ENCODE data around the gene CKMT2.

CKMT2 gene

DNA sequence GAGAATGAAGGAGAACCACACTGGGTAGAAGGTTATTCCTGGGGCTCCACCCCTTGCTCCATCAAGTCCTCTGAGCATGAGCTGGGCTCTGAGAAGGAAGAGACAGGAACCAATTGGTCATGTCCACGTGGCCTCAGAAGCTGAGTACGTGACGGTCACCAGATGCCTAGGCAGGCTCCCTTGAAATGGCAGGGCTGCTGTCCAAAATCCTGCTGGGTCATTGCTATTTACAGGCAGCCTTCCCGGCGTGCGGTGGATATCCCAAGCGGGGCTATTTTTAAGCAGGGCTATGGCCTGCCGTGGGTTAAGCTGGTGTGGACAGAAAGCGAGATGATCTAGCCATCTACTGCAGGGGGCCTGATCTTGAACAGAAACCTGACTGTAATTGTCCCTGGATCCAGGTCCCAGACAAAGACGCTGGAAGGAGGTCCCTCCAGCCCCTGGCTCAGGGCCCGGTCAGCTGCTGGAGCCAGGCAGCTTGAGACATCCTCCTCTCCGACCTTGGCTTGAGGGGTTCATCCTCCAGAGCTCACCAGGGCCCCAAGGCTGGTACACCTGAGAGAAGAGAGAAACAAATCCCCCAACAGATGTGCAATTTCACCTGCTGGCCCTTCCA, 550 bp upstream of the CKMT2 start:
- no peak overlapping the region for H3K27ac ChIP-seq (ENCODE audit: low read depth in 2 of 2, low read length in 2 of 2)
- H3K4me3 ChIP-seq (ENCODE audit: low read length in 2 of 2) = peak overlapping the region; percentile 46 to 64
- no peak overlapping the region for H3K9ac ChIP-seq (ENCODE audit: low read depth in 1 of 2, low read length in 2 of 2)
- H3K4me1 ChIP-seq (ENCODE audit: control insufficient read depth in 2 of 2, insufficient read depth in 2 of 2, low read length in 2 of 2) = no peaks in the 10 kb centered on the region
- no peaks in the 10 kb centered on the region for H3K27me3 ChIP-seq (ENCODE audit: control insufficient read depth in 2 of 2, insufficient read depth in 2 of 2, low read length in 2 of 2)
- H3K36me3 ChIP-seq (ENCODE audit: control insufficient read depth in 2 of 2, insufficient read depth in 2 of 2, low read length in 2 of 2) = no peaks in the 10 kb centered on the region
- no peaks in the 10 kb centered on the region for H3K9me3 ChIP-seq (ENCODE audit: control insufficient read depth in 2 of 2, low read length in 2 of 2)

DNA sequence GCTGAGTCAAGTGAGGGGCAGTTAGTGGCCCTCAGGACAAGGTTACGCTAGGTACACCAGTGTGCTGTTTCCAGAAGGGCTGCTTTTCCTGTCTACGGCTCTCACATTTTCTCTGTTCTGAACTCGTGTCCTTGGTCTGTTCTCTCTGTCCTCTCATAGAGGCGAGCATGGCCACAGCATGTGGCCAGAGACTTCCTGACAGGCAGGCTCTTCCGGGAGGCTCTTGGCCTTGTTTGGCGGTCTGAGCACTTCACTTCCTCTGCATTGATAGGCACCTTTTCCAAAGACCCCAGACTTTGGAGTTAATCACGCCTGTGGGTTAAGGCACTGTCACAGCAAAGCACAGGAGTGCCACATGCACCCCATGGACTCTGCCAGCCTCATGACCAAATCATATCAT, 1.2 kb downstream of the CKMT2 start:
- Histone ChIP-seq H3K27ac (ENCODE audit: low read depth in 2 of 2, low read length in 2 of 2) (no peak overlapping the region), H3K4me3 (ENCODE audit: low read length in 2 of 2) (no peak overlapping the region)

DNA sequence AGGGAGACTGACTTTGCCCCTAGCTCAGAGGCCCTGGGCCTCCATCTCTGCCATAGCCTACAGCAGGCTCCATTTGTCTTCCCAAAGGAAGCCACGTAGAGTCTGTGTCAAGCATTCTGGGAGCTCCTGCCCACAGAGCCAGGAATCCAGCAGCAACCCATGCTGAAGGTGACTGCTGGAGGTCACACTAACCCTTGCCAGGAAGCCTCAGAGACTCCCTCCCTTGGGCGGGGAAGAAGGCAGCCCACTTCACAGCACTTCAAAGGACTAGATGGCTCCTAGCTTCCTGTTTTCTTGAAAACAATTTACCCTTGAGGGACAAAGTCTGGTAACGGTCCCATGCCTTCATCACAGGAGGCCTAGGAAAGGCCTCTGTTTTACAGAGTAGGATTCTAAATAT, 1.7 kb downstream of the CKMT2 start:
- Histone ChIP-seq H3K27me3 (ENCODE audit: control insufficient read depth in 2 of 2, insufficient read depth in 2 of 2, low read length in 2 of 2) (no peaks in the 10 kb centered on the region), H3K4me1 (ENCODE audit: control insufficient read depth in 2 of 2, insufficient read depth in 2 of 2, low read length in 2 of 2) (no peaks in the 10 kb centered on the region), H3K27ac (ENCODE audit: low read depth in 2 of 2, low read length in 2 of 2) (no peak overlapping the region), H3K9ac (ENCODE audit: low read depth in 1 of 2, low read length in 2 of 2) (no peak overlapping the region), H3K9me3 (ENCODE audit: control insufficient read depth in 2 of 2, low read length in 2 of 2) (no peaks in the 10 kb centered on the region), H3K36me3 (ENCODE audit: control insufficient read depth in 2 of 2, insufficient read depth in 2 of 2, low read length in 2 of 2) (no peaks in the 10 kb centered on the region), H3K4me3 (ENCODE audit: low read length in 2 of 2) (no peak overlapping the region)

More for the DNA sequence above, 1.2 kb downstream of the CKMT2 start:
- no peaks in the 10 kb centered on the region for H3K27me3 ChIP-seq (ENCODE audit: control insufficient read depth in 2 of 2, insufficient read depth in 2 of 2, low read length in 2 of 2)
- no peaks in the 10 kb centered on the region for H3K36me3 ChIP-seq (ENCODE audit: control insufficient read depth in 2 of 2, insufficient read depth in 2 of 2, low read length in 2 of 2)
- H3K9me3 ChIP-seq (ENCODE audit: control insufficient read depth in 2 of 2, low read length in 2 of 2) = no peaks in the 10 kb centered on the region
- no peak overlapping the region for H3K9ac ChIP-seq (ENCODE audit: low read depth in 1 of 2, low read length in 2 of 2)
- H3K4me1 ChIP-seq (ENCODE audit: control insufficient read depth in 2 of 2, insufficient read depth in 2 of 2, low read length in 2 of 2) = no peaks in the 10 kb centered on the region

DNA sequence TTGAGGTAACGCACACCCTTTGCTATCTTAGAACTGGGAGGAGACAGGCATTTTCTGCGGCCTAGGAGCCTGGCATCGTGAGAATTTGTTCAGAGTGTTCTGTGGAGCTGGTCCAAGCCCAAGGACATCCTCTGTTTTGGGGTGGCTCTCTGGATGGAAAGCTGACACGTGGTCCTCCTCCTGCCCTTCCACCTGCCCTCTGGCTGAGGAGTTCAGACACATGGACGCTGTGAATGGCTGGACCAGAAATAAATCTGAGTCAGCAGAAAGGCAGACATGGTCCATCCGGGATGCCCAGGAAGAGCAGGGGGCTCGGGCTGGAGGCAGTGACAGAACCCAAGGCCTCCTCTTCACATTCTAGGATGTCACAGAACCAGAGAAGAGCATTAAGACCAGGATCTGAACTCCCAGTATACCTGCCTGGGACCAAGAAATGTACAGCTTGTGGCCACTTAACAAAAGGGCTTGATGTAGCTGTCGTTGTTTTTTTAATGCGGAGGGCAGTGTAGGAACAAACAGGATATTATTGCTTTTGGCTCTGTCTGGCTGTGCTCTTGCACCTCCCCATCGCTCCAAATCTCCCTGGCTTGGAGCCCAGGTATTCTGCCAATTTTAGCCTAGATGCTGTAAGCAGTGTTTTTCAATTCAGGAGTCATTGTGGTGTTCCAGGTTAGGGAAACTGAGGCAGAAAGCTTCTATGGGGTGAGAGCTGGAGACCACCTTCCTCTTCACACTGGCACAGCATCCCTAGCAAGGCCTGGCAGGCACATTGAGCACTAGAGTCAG, 2.4 kb downstream of the CKMT2 start:
- Histone ChIP-seq H3K9me3 (ENCODE audit: control insufficient read depth in 2 of 2, low read length in 2 of 2) (no peaks in the 10 kb centered on the region), H3K4me3 (ENCODE audit: low read length in 2 of 2) (no peak overlapping the region), H3K4me1 (ENCODE audit: control insufficient read depth in 2 of 2, insufficient read depth in 2 of 2, low read length in 2 of 2) (no peaks in the 10 kb centered on the region)

DNA sequence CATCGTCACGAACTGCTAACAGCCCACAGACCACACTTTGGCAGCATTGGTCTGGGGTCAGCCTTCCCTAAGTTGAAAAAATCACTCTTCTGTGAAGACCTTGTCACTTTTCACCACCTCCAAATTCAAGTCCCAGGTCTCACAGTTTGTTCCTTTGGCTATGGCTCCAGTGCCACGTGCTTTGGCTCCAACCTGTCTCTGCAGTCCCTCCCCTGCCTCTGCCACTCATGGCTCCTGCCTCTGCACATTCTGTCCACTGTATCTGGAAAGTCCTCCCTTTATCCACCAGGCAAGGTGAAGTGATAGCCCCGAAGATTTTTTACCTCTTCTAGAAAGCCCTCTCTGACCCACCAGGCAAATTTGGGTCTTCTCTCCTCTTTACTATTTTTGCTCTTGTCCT, 5.3 kb downstream of the CKMT2 start:
- Histone ChIP-seq H3K9me3 (ENCODE audit: control insufficient read depth in 2 of 2, low read length in 2 of 2) (no peaks in the 10 kb centered on the region), H3K9ac (ENCODE audit: low read depth in 1 of 2, low read length in 2 of 2) (no peak overlapping the region), H3K27ac (ENCODE audit: low read depth in 2 of 2, low read length in 2 of 2) (no peak overlapping the region), H3K27me3 (ENCODE audit: control insufficient read depth in 2 of 2, insufficient read depth in 2 of 2, low read length in 2 of 2) (no peaks in the 10 kb centered on the region), H3K4me3 (ENCODE audit: low read length in 2 of 2) (no peak overlapping the region), H3K4me1 (ENCODE audit: control insufficient read depth in 2 of 2, insufficient read depth in 2 of 2, low read length in 2 of 2) (no peaks in the 10 kb centered on the region), H3K36me3 (ENCODE audit: control insufficient read depth in 2 of 2, insufficient read depth in 2 of 2, low read length in 2 of 2) (no peaks in the 10 kb centered on the region)

More for the DNA sequence above, 2.4 kb downstream of the CKMT2 start:
- Histone ChIP-seq H3K27me3 (ENCODE audit: control insufficient read depth in 2 of 2, insufficient read depth in 2 of 2, low read length in 2 of 2) (no peaks in the 10 kb centered on the region), H3K9ac (ENCODE audit: low read depth in 1 of 2, low read length in 2 of 2) (no peak overlapping the region), H3K27ac (ENCODE audit: low read depth in 2 of 2, low read length in 2 of 2) (no peak overlapping the region), H3K36me3 (ENCODE audit: control insufficient read depth in 2 of 2, insufficient read depth in 2 of 2, low read length in 2 of 2) (no peaks in the 10 kb centered on the region)

DNA sequence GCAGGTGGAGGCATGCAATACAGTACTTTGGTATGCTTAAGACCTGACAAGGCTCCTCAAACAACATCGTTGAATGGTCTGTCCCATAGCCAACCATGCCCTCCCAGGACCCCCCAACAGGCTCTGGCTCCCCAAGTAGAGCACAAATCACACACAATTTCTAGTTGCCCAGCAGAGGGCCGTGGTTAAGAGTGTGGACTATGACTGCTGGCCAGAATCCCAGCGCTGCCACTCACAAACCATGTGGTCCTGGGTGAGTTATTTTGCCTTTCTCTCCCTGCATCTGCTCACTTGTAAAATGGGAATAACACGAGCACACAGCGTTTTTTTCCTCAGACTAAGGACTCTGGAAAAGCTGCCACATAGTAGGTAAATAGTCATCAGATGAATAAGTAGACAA, 6.5 kb downstream of the CKMT2 start:
- H3K4me3 ChIP-seq (ENCODE audit: low read length in 2 of 2) = no peak overlapping the region
- no peaks in the 10 kb centered on the region for H3K4me1 ChIP-seq (ENCODE audit: control insufficient read depth in 2 of 2, insufficient read depth in 2 of 2, low read length in 2 of 2)
- no peaks in the 10 kb centered on the region for H3K27me3 ChIP-seq (ENCODE audit: control insufficient read depth in 2 of 2, insufficient read depth in 2 of 2, low read length in 2 of 2)
- no peaks in the 10 kb centered on the region for H3K36me3 ChIP-seq (ENCODE audit: control insufficient read depth in 2 of 2, insufficient read depth in 2 of 2, low read length in 2 of 2)
- H3K9ac ChIP-seq (ENCODE audit: low read depth in 1 of 2, low read length in 2 of 2) = no peak overlapping the region
- no peak overlapping the region for H3K27ac ChIP-seq (ENCODE audit: low read depth in 2 of 2, low read length in 2 of 2)
- H3K9me3 ChIP-seq (ENCODE audit: control insufficient read depth in 2 of 2, low read length in 2 of 2) = no peaks in the 10 kb centered on the region

DNA sequence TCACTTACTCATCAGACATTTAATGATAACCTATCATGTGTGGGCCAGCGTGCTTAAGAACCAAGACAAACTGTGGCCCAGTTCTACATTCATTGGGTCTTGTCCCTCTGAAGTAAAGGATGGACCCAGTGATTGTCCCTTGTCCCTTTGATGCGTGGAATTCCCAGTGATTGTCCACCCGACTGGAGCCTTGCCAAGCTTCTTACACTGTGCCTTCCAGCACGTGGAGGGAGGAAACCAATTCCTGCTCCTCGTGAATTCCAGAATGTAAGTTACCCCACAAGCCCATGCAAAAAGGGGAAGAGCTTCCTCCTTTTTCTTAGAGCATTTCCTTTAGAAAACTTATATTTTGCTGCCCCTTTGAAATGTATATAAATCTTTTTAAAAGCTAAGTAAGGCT, 7.9 kb downstream of the CKMT2 start:
- no peaks in the 10 kb centered on the region for H3K9me3 ChIP-seq (ENCODE audit: control insufficient read depth in 2 of 2, low read length in 2 of 2)
- H3K4me3 ChIP-seq (ENCODE audit: low read length in 2 of 2) = no peak overlapping the region
- no peaks in the 10 kb centered on the region for H3K27me3 ChIP-seq (ENCODE audit: control insufficient read depth in 2 of 2, insufficient read depth in 2 of 2, low read length in 2 of 2)
- no peaks in the 10 kb centered on the region for H3K4me1 ChIP-seq (ENCODE audit: control insufficient read depth in 2 of 2, insufficient read depth in 2 of 2, low read length in 2 of 2)
- no peak overlapping the region for H3K9ac ChIP-seq (ENCODE audit: low read depth in 1 of 2, low read length in 2 of 2)
- no peaks in the 10 kb centered on the region for H3K36me3 ChIP-seq (ENCODE audit: control insufficient read depth in 2 of 2, insufficient read depth in 2 of 2, low read length in 2 of 2)
- no peak overlapping the region for H3K27ac ChIP-seq (ENCODE audit: low read depth in 2 of 2, low read length in 2 of 2)

DNA sequence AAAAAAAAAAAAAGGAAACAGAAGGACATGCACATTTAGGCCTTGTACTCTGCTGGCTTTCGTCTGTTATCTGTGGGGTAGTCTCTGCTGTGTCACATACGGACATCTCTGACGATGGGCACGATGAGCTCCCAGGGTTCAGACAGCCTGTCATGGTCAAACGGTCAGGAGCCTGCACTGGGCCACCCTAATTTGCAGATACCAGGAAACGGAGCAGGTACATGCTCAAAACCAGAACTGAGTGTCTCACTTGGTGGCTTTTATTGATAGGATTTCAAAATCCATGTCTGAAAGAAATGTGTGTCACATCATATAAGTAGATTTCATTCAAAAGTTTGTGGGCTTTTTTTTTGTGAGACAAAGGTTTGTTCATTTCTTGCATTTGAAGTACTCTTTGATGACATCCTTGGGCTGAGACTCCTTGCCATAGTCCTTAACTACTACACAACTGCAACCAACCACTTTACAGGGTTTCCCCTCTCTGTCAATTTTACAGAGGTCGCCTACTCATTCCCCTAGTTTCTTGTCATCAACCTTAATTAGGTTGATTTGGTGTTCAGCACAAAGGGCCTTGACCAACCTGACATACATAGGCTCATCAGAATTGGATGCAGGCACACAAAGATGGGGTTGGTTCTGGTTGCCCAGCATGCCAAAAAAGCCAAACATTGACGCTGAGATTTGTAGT, 9.0 kb downstream of the CKMT2 start:
- H3K4me1 ChIP-seq (ENCODE audit: control insufficient read depth in 2 of 2, insufficient read depth in 2 of 2, low read length in 2 of 2) = no peaks in the 10 kb centered on the region
- H3K9ac ChIP-seq (ENCODE audit: low read depth in 1 of 2, low read length in 2 of 2) = no peak overlapping the region
- no peak overlapping the region for H3K27ac ChIP-seq (ENCODE audit: low read depth in 2 of 2, low read length in 2 of 2)

DNA sequence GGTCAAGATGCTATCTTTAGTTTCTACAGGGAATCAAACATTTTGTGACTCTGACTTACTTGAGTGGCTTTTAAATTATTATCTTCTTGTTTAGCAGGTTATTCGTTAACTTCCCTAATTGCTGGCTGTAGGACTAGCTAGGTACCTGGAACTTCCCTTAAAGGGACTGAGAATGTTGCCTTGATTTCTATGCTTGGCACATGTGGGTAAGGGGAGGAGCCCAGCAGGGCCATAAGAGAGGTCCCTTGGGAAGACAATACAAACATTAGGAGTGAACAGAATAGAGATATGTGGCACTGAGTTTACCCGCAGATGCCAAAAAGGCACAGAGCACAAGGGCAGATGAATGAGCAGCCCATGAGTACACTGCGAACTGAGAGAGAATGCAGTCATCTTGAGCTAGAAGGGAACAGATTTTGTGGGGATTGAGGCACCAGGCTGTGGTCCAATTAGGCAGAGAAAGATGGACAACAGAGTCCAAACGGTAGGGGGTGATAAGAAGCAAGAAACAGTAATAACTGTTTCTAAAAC, 9.8 kb downstream of the CKMT2 start:
- no peaks in the 10 kb centered on the region for H3K36me3 ChIP-seq (ENCODE audit: control insufficient read depth in 2 of 2, insufficient read depth in 2 of 2, low read length in 2 of 2)
- H3K9ac ChIP-seq (ENCODE audit: low read depth in 1 of 2, low read length in 2 of 2) = no peak overlapping the region
- no peak overlapping the region for H3K27ac ChIP-seq (ENCODE audit: low read depth in 2 of 2, low read length in 2 of 2)
- no peaks in the 10 kb centered on the region for H3K4me1 ChIP-seq (ENCODE audit: control insufficient read depth in 2 of 2, insufficient read depth in 2 of 2, low read length in 2 of 2)
- no peak overlapping the region for H3K4me3 ChIP-seq (ENCODE audit: low read length in 2 of 2)
- no peaks in the 10 kb centered on the region for H3K9me3 ChIP-seq (ENCODE audit: control insufficient read depth in 2 of 2, low read length in 2 of 2)
- no peaks in the 10 kb centered on the region for H3K27me3 ChIP-seq (ENCODE audit: control insufficient read depth in 2 of 2, insufficient read depth in 2 of 2, low read length in 2 of 2)

More for the DNA sequence above, 9.0 kb downstream of the CKMT2 start:
- no peak overlapping the region for H3K4me3 ChIP-seq (ENCODE audit: low read length in 2 of 2)
- no peaks in the 10 kb centered on the region for H3K9me3 ChIP-seq (ENCODE audit: control insufficient read depth in 2 of 2, low read length in 2 of 2)
- no peaks in the 10 kb centered on the region for H3K36me3 ChIP-seq (ENCODE audit: control insufficient read depth in 2 of 2, insufficient read depth in 2 of 2, low read length in 2 of 2)
- H3K27me3 ChIP-seq (ENCODE audit: control insufficient read depth in 2 of 2, insufficient read depth in 2 of 2, low read length in 2 of 2) = no peaks in the 10 kb centered on the region

DNA sequence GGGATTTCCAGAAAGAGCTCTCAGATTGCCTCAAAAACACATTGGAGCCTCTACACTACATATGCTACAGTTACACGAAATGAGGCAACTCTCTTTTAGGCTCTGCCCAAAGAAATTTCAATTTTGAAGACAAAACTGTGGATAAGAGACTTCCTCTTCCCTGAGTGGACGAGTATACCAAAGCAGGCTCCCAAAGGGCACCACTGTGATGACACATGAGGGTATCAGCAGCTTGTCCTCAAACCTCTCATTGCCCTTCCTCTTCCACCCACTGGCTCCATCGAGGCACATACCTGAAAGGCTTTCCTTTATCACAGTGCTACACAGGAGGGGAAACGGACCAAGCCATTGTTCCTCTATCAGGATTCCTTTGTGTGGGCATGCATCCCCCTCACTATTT, 11.3 kb downstream of the CKMT2 start:
- no peak overlapping the region for H3K27ac ChIP-seq (ENCODE audit: low read depth in 2 of 2, low read length in 2 of 2)
- no peaks in the 10 kb centered on the region for H3K9me3 ChIP-seq (ENCODE audit: control insufficient read depth in 2 of 2, low read length in 2 of 2)
- no peak overlapping the region for H3K4me3 ChIP-seq (ENCODE audit: low read length in 2 of 2)
- no peaks in the 10 kb centered on the region for H3K27me3 ChIP-seq (ENCODE audit: control insufficient read depth in 2 of 2, insufficient read depth in 2 of 2, low read length in 2 of 2)
- no peaks in the 10 kb centered on the region for H3K36me3 ChIP-seq (ENCODE audit: control insufficient read depth in 2 of 2, insufficient read depth in 2 of 2, low read length in 2 of 2)
- no peaks in the 10 kb centered on the region for H3K4me1 ChIP-seq (ENCODE audit: control insufficient read depth in 2 of 2, insufficient read depth in 2 of 2, low read length in 2 of 2)
- no peak overlapping the region for H3K9ac ChIP-seq (ENCODE audit: low read depth in 1 of 2, low read length in 2 of 2)
